Upper lobe of right lung (tissue), 1 donor: ENCODE data around the gene PLXND1. TPM values are rescaled to one million over a fixed set of nuclear protein-coding genes. Genes with fewer than 3 reads are reported as not detected.

Experiments used
- ATAC-seq: fragments of 200-7000 bp; cut with Tn5 transposase; one replicate; pipeline ENCODE4 v1.9.1; 2020; ENCODE audit warnings: mild to moderate bottlenecking, moderate library complexity
- DNase-seq: peaks from one replicate; pipeline ENCODE4 v3.0.0-alpha.2; 2020
- H3K27ac ChIP-seq: fragments of 200-600 bp; one replicate; pipeline ENCODE4 v1.8.0; 2022
- H3K27me3 ChIP-seq: fragments of 200-600 bp; one replicate; pipeline ENCODE4 v1.8.0; 2022; ENCODE audit warnings: mild to moderate bottlenecking
- H3K36me3 ChIP-seq: fragments of 200-600 bp; one replicate; pipeline ENCODE4 v1.8.0; 2022
- H3K4me1 ChIP-seq: fragments of 200-600 bp; one replicate; pipeline ENCODE4 v1.8.0; 2022
- H3K4me3 ChIP-seq: fragments of 200-600 bp; one replicate; pipeline ENCODE4 v1.8.0; 2022; ENCODE audit warnings: mild to moderate bottlenecking
- H3K9me3 ChIP-seq: fragments of 200-600 bp; one replicate; pipeline ENCODE4 v1.8.0; 2022
- intact Hi-C: fragments of 100-400 bp; cut with DNase I; formaldehyde crosslinking; loops from one replicate; pipeline ENCODE4 v1.11.0; 2022
- long read RNA-seq: library from polyadenylated mRNA; unstranded; transcript quantifications from one replicate; pipeline ENCODE4 v2.0.0, GENCODE V29; 2021
- total RNA-seq: library from RNA; stranded (reverse); fragmentation: NEBNext Ultra II Directional; extraction: Animal tissue kit (Norgen Biotek cat#: 25700); gene quantifications from one replicate; pipeline ENCODE4 v1.2.1, GENCODE V29; 2021
- TF ChIP-seq, protein P1 (sequence below): fragments of 200-600 bp; IDR thresholded peaks from one replicate; pipeline ENCODE4 v1.8.0; 2022; ENCODE audit warnings: antibody characterized with exemption
- donor health status: DM: no; HTN: yes; CAD: no; lungs with severe emphysema.

PLXND1 gene, protein sequence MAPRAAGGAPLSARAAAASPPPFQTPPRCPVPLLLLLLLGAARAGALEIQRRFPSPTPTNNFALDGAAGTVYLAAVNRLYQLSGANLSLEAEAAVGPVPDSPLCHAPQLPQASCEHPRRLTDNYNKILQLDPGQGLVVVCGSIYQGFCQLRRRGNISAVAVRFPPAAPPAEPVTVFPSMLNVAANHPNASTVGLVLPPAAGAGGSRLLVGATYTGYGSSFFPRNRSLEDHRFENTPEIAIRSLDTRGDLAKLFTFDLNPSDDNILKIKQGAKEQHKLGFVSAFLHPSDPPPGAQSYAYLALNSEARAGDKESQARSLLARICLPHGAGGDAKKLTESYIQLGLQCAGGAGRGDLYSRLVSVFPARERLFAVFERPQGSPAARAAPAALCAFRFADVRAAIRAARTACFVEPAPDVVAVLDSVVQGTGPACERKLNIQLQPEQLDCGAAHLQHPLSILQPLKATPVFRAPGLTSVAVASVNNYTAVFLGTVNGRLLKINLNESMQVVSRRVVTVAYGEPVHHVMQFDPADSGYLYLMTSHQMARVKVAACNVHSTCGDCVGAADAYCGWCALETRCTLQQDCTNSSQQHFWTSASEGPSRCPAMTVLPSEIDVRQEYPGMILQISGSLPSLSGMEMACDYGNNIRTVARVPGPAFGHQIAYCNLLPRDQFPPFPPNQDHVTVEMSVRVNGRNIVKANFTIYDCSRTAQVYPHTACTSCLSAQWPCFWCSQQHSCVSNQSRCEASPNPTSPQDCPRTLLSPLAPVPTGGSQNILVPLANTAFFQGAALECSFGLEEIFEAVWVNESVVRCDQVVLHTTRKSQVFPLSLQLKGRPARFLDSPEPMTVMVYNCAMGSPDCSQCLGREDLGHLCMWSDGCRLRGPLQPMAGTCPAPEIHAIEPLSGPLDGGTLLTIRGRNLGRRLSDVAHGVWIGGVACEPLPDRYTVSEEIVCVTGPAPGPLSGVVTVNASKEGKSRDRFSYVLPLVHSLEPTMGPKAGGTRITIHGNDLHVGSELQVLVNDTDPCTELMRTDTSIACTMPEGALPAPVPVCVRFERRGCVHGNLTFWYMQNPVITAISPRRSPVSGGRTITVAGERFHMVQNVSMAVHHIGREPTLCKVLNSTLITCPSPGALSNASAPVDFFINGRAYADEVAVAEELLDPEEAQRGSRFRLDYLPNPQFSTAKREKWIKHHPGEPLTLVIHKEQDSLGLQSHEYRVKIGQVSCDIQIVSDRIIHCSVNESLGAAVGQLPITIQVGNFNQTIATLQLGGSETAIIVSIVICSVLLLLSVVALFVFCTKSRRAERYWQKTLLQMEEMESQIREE (N-terminal part only)
- total RNA-seq: 284 TPM
- long read RNA-seq, full-length matches to known transcripts: 8 of 141 reads
- long read RNA-seq, partial matches to known transcripts: 110 of 141 reads
- long read RNA-seq, other reads (novel, unspliced or antisense): 23 of 141 reads

DNA sequence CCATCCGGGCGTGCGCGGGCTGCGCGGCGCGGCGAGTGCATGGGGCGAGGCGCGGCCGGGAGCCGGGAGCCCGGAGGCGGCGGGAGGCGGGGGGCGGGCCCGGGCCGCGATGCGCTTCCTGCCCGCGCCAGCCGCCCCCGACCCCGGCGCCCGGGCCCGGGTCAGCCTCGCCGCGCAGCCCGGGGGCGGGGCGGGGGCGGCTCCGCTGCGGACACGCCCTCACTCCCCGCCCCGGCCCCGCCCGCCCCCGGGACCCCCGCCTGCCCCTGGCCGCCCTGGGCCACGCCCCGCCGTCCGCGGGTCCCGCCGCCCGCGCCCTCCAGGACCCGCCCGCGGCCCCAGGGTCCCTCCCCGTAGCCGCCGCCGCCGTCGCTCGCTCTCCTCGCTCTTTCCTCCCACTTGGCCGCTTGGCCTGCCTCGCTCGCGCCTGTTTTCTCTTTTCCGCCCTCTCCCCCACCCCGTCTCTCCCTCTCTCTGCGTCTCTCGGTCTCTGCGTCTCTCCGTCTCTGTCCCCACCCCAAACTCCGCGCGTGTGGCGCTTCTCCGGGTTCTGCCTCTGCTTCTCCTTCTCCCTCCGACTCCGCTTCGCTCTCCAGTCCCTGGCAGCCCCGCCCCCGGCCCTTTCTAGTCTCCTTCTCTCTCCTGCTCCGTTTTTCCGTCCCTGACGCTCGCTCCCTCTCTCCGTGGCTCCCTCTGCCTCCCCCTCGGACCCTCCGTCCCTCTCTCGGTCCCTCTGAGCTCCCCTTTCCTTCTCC is at the start of gene PLXND1:
Gene PLXND1 (minus strand): TSS at position 41 of the 755 bp plus-strand sequence. CDS start 37 bp downstream, at position 4.
- H3K36me3 ChIP-seq: no peaks in the 10 kb centered on the region
- H3K27ac ChIP-seq: peak within 1 kb of the TSS; percentile 90
- H3K4me1 ChIP-seq: peaks cover 67% of the 10 kb centered on the region
- ATAC-seq (peak; percentile 77), DNase-seq (peak; percentile 91)
- TF ChIP-seq, protein P1, sequence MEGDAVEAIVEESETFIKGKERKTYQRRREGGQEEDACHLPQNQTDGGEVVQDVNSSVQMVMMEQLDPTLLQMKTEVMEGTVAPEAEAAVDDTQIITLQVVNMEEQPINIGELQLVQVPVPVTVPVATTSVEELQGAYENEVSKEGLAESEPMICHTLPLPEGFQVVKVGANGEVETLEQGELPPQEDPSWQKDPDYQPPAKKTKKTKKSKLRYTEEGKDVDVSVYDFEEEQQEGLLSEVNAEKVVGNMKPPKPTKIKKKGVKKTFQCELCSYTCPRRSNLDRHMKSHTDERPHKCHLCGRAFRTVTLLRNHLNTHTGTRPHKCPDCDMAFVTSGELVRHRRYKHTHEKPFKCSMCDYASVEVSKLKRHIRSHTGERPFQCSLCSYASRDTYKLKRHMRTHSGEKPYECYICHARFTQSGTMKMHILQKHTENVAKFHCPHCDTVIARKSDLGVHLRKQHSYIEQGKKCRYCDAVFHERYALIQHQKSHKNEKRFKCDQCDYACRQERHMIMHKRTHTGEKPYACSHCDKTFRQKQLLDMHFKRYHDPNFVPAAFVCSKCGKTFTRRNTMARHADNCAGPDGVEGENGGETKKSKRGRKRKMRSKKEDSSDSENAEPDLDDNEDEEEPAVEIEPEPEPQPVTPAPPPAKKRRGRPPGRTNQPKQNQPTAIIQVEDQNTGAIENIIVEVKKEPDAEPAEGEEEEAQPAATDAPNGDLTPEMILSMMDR: no peak
- no peaks in the 10 kb centered on the region for H3K27me3 ChIP-seq
- intact Hi-C loops: no loop called here
- no peaks in the 10 kb centered on the region for H3K9me3 ChIP-seq
- peak within 1 kb of the TSS; percentile 89 for H3K4me3 ChIP-seq

DNA sequence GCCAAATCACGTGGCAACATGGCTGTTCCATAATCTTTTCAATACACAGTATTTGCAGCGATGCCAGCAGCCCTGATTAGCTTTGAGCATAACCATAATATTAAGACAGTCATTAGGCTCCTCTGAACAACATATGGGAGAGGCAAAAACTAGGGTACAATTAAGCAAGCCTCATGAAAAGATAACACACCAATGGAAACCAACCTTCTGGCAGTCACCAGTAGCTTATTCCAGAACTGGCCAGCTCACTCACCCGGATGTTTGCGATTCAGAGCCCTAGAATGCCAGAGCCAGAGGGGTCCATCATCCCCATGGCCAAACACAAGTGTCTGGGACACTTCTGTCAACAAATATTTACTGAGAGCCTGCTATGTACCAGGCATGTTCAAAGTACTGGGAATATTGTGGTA is 48.8 kb upstream of the PLXND1 start:
- intact Hi-C loops: loop anchor here (10.0 kb wide), 1 partner anchor 170 kb away; no protein-coding TSS in a partner anchor
- Histone ChIP-seq H3K9me3 (no peaks in the 10 kb centered on the region), H3K4me3 (no peak overlapping the region), H3K27ac (no peak overlapping the region), H3K27me3 (no peaks in the 10 kb centered on the region), H3K4me1 (peaks cover 29% of the 10 kb centered on the region), H3K36me3 (peaks cover 19% of the 10 kb centered on the region)
- DNase-seq: no peak
- TF ChIP-seq, protein P1: no peak
- ATAC-seq: no peak

DNA sequence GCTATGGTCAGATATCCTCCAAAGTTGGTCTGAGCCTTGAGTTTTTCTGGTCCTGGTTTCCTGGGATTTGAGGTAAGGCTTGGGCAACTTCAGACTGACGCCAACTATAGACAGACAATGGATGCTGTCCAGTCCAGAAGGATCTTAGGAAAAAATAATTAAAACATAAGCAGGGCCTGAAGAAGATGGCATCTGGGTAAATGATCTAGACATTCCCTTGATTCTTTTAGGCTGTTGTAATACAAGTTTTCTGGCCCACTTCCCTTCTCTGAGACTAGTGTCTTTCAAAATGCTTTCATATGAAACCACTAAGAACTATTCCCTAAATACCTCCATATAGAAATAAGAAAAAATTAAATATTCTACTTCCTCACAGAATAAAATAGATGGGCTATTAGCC is 47.7 kb upstream of the PLXND1 start:
- Histone ChIP-seq H3K4me1 (peaks cover 36% of the 10 kb centered on the region), H3K27me3 (no peaks in the 10 kb centered on the region), H3K4me3 (no peak overlapping the region), H3K27ac (no peak overlapping the region), H3K36me3 (peaks cover 19% of the 10 kb centered on the region), H3K9me3 (no peaks in the 10 kb centered on the region)
- peak; percentile 11 for ATAC-seq
- DNase-seq: no peak
- intact Hi-C loops: loop anchor here (10.0 kb wide), 1 partner anchor 171 kb away; no protein-coding TSS in a partner anchor
- TF ChIP-seq, protein P1: no peak

DNA sequence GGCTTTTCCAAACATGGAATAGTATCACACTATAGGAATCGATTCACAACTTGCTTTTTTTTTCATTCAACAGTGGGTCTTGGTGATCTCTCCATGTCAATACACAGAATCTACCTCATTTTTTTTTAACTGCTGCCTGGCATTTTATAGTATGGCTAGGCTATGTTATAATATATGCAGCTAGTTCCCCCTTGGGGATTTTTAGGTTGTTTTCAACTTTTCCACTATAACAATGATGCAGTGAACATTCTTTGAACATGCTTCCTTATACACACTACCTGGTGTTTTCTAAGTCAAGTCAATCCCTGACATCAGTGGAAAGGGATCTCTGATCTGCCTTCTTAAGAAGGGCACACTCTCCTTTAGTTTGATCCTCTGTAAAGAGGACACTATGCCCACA is 46.5 kb upstream of the PLXND1 start:
- Histone ChIP-seq H3K36me3 (peaks cover 19% of the 10 kb centered on the region), H3K4me1 (peaks cover 32% of the 10 kb centered on the region), H3K9me3 (no peaks in the 10 kb centered on the region), H3K27ac (no peak overlapping the region), H3K4me3 (no peak overlapping the region), H3K27me3 (no peaks in the 10 kb centered on the region)
- DNase-seq: no peak
- TF ChIP-seq, protein P1: no peak
- intact Hi-C loops: loop anchor here (10.0 kb wide), 1 partner anchor 172 kb away; no protein-coding TSS in a partner anchor
- no peak for ATAC-seq
